Calu3 (cell line): ENCODE data around the gene TNRC18. TPM values are rescaled to one million over a fixed set of nuclear protein-coding genes. Genes with fewer than 3 reads are reported as not detected.

Experiments used
- BruUV-seq: library from RNA; stranded (reverse); fragments of 400-500 nt; replicated peaks from 2 replicates; lab custom pipeline; 2021; lab: Mats Ljungman, UMichigan
- CTCF ChIA-PET: fragments of 300-600 bp; sonication (Branson Sonifier 250); formaldehyde crosslinking; loops from one replicate; lab custom pipeline; 2022; ENCODE audit warnings: antibody characterized with exemption; lab: Charles Lee
- DNase-seq: peaks from one replicate; pipeline ENCODE4 v3.0.0; 2022
- H3K27ac Mint-ChIP-seq: one replicate; pipeline ENCODE4 v1.8.0; 2022; ENCODE audit warnings: mixed read lengths; ENCODE audit not compliant: unreplicated experiment
- H3K27me3 Mint-ChIP-seq: one replicate; pipeline ENCODE4 v1.8.0; 2022; ENCODE audit warnings: mixed read lengths; ENCODE audit not compliant: unreplicated experiment
- H3K36me3 Mint-ChIP-seq: one replicate; pipeline ENCODE4 v1.8.0; 2022; ENCODE audit warnings: mild to moderate bottlenecking, moderate library complexity, mixed read lengths; ENCODE audit not compliant: insufficient read depth, unreplicated experiment
- H3K4me1 Mint-ChIP-seq: one replicate; pipeline ENCODE4 v1.8.0; 2022; ENCODE audit warnings: mild to moderate bottlenecking, low read depth, mixed read lengths; ENCODE audit not compliant: unreplicated experiment
- H3K4me3 Mint-ChIP-seq: one replicate; pipeline ENCODE4 v1.8.0; 2022; ENCODE audit warnings: mild to moderate bottlenecking, low read depth, moderate library complexity, mixed read lengths; ENCODE audit not compliant: unreplicated experiment
- H3K9me3 Mint-ChIP-seq: one replicate; pipeline ENCODE4 v1.8.0; 2022; ENCODE audit warnings: low read depth, mixed read lengths; ENCODE audit not compliant: unreplicated experiment
- intact Hi-C: fragments of 100-400 bp; cut with micrococcal nuclease; formaldehyde crosslinking; loops from one replicate; pipeline ENCODE4 v1.10.0; 2022; ENCODE audit not compliant: unreplicated experiment
- total RNA-seq: library from RNA; stranded (reverse); gene quantifications from 2 replicates; pipeline ENCODE4 v1.2.3, GENCODE V29; 2022
- TF ChIP-seq, protein P1 (sequence below): fragments of 200-600 bp; IDR thresholded peaks from one replicate; pipeline ENCODE4 v1.8.0; 2022; ENCODE audit warnings: antibody characterized with exemption; ENCODE audit not compliant: unreplicated experiment

The TNRC18 gene
- total RNA-seq, 1 experiment from 2014 or later = 213 TPM

DNA sequence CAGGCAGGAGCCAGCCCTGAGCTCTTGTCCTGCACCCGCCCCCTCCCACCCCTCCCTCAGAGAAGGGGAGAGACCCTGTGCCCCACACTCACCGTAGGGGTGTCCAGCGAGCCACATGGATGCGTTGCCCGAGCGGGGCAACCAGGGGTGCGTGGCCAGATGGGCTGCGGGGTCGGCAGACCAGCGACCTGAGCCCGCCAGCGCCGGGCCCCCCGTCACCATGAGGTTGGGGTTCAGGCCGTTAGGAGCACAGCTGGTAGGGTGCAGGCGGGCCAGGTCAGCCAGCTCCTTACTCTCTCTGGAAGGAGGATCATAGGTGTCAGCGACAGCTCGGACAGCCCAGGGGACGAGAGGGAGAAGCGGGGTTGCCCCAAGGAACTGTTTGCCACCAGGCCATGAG is 46.4 kb downstream of the TNRC18 start:
- DNase-seq = no peak
- Mint-ChIP-seq H3K27ac (no peak overlapping the region), H3K36me3 (peaks cover 77% of the 10 kb centered on the region), H3K27me3 (no peaks in the 10 kb centered on the region), H3K4me1 (peaks cover 5% of the 10 kb centered on the region), H3K4me3 (no peak overlapping the region), H3K9me3 (no peaks in the 10 kb centered on the region)
- TF ChIP-seq, protein P1, sequence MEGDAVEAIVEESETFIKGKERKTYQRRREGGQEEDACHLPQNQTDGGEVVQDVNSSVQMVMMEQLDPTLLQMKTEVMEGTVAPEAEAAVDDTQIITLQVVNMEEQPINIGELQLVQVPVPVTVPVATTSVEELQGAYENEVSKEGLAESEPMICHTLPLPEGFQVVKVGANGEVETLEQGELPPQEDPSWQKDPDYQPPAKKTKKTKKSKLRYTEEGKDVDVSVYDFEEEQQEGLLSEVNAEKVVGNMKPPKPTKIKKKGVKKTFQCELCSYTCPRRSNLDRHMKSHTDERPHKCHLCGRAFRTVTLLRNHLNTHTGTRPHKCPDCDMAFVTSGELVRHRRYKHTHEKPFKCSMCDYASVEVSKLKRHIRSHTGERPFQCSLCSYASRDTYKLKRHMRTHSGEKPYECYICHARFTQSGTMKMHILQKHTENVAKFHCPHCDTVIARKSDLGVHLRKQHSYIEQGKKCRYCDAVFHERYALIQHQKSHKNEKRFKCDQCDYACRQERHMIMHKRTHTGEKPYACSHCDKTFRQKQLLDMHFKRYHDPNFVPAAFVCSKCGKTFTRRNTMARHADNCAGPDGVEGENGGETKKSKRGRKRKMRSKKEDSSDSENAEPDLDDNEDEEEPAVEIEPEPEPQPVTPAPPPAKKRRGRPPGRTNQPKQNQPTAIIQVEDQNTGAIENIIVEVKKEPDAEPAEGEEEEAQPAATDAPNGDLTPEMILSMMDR = no peak
- BruUV-seq = no TSS peak
- intact Hi-C loops = no loop called here
- CTCF ChIA-PET = interaction anchor here (0.9 kb wide), 1 partner anchor 13 kb away, joined by 3 read pairs; no protein-coding TSS in a partner anchor

DNA sequence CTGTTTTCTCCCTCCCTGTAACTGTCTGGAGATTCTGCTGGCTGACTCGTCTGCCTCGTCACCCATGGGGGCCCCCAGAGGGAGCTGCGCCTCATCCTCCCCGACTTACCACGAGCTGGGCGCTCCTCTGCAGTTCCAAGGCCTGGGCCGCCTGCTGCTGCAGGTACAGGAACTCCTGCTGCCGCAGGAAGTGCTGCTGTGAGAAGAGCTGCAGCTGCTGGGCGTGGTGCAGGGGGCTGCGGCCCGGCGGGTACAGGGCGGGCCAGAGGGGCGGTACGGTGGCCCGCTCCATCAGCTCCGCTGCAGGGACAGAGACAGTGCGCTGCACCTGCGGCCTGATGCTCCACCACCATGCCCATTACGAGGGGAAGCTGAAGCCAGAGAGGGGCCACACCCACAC is 47.7 kb downstream of the TNRC18 start:
- no peaks in the 10 kb centered on the region for H3K4me1 Mint-ChIP-seq
- H3K4me3 Mint-ChIP-seq = no peak overlapping the region
- no peaks in the 10 kb centered on the region for H3K27me3 Mint-ChIP-seq
- no TSS peak for BruUV-seq
- H3K9me3 Mint-ChIP-seq = no peaks in the 10 kb centered on the region
- peaks cover 82% of the 10 kb centered on the region for H3K36me3 Mint-ChIP-seq
- H3K27ac Mint-ChIP-seq = no peak overlapping the region
- CTCF ChIA-PET = interaction anchor here (0.5 kb wide), 1 partner anchor 71 kb away, joined by 3 read pairs; no protein-coding TSS in a partner anchor
- TF ChIP-seq, protein P1 = no peak
- intact Hi-C loops = no loop called here
- DNase-seq = no peak

DNA sequence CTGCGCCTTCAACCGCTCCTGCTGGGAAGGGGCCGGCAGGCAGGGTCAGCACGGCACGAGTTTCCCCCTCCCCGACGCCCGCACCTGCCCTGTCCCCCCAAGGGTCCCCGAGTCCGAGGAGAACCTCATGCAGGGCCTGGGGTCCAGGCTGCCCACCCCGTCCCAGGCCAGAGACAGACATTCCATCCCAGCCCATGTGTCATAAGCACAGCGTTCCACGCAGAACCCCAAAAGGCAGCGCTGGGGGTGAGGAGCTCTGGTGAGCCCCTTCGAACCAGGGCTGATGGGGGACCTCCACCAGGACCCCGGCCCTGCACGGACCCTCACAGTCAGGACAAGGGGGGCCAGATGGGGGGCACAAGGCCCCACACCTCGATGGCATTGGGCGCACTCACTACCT is 49.2 kb downstream of the TNRC18 start:
- no peaks in the 10 kb centered on the region for H3K9me3 Mint-ChIP-seq
- peaks cover 85% of the 10 kb centered on the region for H3K36me3 Mint-ChIP-seq
- no peak overlapping the region for H3K27ac Mint-ChIP-seq
- no peaks in the 10 kb centered on the region for H3K27me3 Mint-ChIP-seq
- TF ChIP-seq, protein P1 = no peak
- no peak for DNase-seq
- CTCF ChIA-PET = interaction anchor here (1.1 kb wide), 1 partner anchor 18 kb away, joined by 7 read pairs; no protein-coding TSS in a partner anchor
- intact Hi-C loops = no loop called here
- no peak overlapping the region for H3K4me3 Mint-ChIP-seq
- no TSS peak for BruUV-seq
- peaks cover under 1% of the 10 kb centered on the region for H3K4me1 Mint-ChIP-seq

DNA sequence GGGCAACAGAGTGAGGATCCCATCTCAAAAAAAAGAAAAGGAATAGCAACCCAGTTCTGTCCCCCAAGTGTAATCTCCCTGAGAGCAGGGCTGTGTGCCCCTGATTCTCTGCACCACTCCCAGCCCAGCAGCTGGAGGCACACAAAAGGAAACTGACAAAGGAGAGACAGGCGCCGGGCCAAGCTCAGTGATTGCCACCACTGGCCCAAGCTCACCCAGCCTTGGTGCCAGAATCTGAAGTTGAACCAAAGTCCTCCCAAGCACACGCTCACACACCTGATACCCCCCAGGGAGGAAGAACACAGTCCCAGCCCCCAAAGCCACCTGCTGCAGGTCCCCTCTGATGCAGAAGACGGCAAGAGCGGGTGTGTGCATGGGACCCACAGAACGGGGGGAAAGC is 50.3 kb downstream of the TNRC18 start:
- H3K4me1 Mint-ChIP-seq = peaks cover 10% of the 10 kb centered on the region
- no peak overlapping the region for H3K4me3 Mint-ChIP-seq
- TF ChIP-seq, protein P1 = no peak
- no peak overlapping the region for H3K27ac Mint-ChIP-seq
- CTCF ChIA-PET = interaction anchor here (1.1 kb wide), 2 partner anchors 17 to 21 kb away, joined by 3 to 7 read pairs; no protein-coding TSS in a partner anchor
- no TSS peak for BruUV-seq
- H3K9me3 Mint-ChIP-seq = no peaks in the 10 kb centered on the region
- H3K27me3 Mint-ChIP-seq = no peaks in the 10 kb centered on the region
- peaks cover 96% of the 10 kb centered on the region for H3K36me3 Mint-ChIP-seq
- intact Hi-C loops = no loop called here
- DNase-seq = no peak
